ENCODE measurements around the gene GRIN2A. TPM values are rescaled to one million over a fixed set of nuclear protein-coding genes. Genes with fewer than 3 reads are reported as not detected.

Gene GRIN2A
- total RNA-seq, 2 experiments from 2014 or later = not detected

DNA sequence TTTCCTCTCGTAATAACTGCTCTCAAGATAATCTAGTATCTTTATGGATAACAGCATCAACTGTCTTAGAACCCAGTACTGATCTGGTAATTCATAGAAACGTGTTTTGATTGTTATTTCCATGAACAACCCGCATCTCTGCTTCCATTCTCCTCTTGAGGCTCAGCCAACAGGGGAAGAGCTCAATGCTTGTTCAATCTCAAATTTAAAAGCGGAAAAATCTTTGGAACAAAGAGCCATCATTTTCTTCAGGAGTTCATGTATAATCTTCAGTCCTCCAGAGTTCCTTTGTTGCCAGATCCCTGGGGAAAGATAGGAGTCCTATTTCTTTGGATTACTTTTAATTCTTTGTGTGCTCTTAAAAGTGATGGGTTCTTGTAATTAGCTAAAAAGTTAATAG, 319.9 kb downstream of the GRIN2A start:
- no peak for ATAC-seq

DNA sequence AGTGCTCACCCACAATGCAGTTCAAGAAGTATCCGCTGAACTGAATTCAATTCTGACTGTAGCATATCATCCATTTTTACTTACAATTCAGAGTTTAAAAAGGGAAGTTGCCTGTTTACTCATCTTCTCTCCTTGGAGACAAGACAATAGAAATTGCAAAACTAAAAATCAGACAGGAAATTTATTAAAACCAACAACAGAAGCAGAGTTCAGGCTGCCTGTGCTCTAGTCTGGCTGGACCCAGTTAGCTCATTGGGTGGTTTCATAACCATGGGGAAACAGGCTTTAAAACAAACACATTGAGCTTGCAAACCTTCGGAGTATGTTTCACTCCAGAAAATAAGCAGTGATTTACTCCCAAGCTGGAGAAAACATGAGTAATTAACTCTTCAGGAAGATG, 321.4 kb downstream of the GRIN2A start:
- POLR2A ChIA-PET = interaction anchor here (0.9 kb wide), 1 partner anchor 88 kb away, joined by 3 read pairs; no protein-coding TSS in a partner anchor
- Mint-ChIP-seq H3K4me3 (no peak overlapping the region), H3K27me3 (no peaks in the 10 kb centered on the region), H3K36me3 (ENCODE audit: low read depth) (no peaks in the 10 kb centered on the region), H3K4me1 (ENCODE audit: low read depth) (no peaks in the 10 kb centered on the region), H3K9me3 (no peaks in the 10 kb centered on the region), H3K27ac (no peak overlapping the region)
- DNase-seq (no peak), ATAC-seq (no peak)
- intact Hi-C loops (cut with micrococcal nuclease) = no loop called here
- TF ChIP-seq, protein P1, sequence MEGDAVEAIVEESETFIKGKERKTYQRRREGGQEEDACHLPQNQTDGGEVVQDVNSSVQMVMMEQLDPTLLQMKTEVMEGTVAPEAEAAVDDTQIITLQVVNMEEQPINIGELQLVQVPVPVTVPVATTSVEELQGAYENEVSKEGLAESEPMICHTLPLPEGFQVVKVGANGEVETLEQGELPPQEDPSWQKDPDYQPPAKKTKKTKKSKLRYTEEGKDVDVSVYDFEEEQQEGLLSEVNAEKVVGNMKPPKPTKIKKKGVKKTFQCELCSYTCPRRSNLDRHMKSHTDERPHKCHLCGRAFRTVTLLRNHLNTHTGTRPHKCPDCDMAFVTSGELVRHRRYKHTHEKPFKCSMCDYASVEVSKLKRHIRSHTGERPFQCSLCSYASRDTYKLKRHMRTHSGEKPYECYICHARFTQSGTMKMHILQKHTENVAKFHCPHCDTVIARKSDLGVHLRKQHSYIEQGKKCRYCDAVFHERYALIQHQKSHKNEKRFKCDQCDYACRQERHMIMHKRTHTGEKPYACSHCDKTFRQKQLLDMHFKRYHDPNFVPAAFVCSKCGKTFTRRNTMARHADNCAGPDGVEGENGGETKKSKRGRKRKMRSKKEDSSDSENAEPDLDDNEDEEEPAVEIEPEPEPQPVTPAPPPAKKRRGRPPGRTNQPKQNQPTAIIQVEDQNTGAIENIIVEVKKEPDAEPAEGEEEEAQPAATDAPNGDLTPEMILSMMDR (IDR thresholded peaks at IDR 0.05) = no peak
- CTCF ChIA-PET = no interaction called here

More for the DNA sequence above, 319.9 kb downstream of the GRIN2A start:
- no peak for DNase-seq
- no peaks in the 10 kb centered on the region for H3K9me3 Mint-ChIP-seq
- POLR2A ChIA-PET = no interaction called here
- H3K27ac Mint-ChIP-seq = no peak overlapping the region
- intact Hi-C loops (cut with micrococcal nuclease) = no loop called here
- H3K4me3 Mint-ChIP-seq = no peak overlapping the region
- CTCF ChIA-PET = no interaction called here
- no peaks in the 10 kb centered on the region for H3K27me3 Mint-ChIP-seq
- H3K4me1 Mint-ChIP-seq (ENCODE audit: low read depth) = no peaks in the 10 kb centered on the region
- TF ChIP-seq, protein P1 (IDR thresholded peaks at IDR 0.05) = no peak
- no peaks in the 10 kb centered on the region for H3K36me3 Mint-ChIP-seq (ENCODE audit: low read depth)

DNA sequence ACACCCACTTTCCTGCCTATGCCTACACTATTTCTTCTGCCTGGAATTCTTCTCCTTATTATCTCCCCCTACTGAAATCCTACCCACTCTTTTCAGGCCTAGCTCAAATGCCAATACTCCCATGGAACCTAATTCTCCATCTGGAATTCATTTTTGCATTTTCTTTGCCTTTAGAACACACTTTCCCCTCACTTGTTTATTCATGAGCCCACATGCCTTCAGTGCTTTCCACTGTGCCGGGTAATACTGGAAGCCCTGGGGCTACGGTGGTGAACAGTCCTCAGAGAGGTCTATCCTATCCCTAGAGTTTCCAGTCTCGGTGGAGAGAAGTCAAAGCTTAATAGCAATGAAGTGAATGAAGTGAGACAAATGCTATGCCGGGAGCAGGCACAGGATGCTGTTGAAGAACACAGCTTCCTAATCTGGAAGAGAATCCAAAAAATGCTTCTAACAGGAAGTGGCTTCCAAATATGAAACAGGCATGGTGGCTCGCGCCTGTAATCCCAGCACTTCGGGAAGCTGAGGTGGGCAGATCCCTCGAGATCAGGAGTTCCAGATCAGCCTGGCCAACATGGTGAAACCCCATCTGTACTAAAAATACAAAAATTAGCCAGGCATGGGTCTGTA, 322.4 kb downstream of the GRIN2A start:
- Mint-ChIP-seq H3K27me3 (no peaks in the 10 kb centered on the region), H3K4me3 (no peak overlapping the region), H3K36me3 (ENCODE audit: low read depth) (no peaks in the 10 kb centered on the region), H3K4me1 (ENCODE audit: low read depth) (no peaks in the 10 kb centered on the region), H3K9me3 (no peaks in the 10 kb centered on the region), H3K27ac (no peak overlapping the region)
- ChIA-PET POLR2A (no interaction called here), CTCF (no interaction called here)
- TF ChIP-seq, protein P1 (IDR thresholded peaks at IDR 0.05) = no peak
- DNase-seq (no peak), ATAC-seq (no peak)
- intact Hi-C loops (cut with micrococcal nuclease) = no loop called here

DNA sequence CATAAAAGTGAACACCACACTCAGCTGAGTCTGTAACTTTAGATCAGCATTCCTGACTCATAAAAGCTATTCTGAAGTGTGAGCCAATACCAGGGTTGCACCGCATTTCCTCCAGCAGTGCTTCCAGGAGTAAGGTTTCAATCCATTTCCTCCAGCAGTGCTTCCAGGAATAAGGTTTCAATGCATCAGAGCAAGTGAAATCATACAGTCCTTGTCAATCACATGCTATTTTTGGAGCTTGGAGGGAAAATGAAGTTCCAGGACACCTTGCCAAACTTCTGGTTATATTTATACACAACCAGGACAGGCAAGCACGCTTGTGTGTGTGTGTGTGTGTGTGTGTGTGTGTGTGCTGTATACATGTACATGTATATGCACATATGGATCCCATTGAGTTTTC, 327.6 kb downstream of the GRIN2A start:
- no peaks in the 10 kb centered on the region for H3K36me3 Mint-ChIP-seq (ENCODE audit: low read depth)
- no peaks in the 10 kb centered on the region for H3K4me1 Mint-ChIP-seq (ENCODE audit: low read depth)
- CTCF ChIA-PET = no interaction called here
- no peaks in the 10 kb centered on the region for H3K9me3 Mint-ChIP-seq
- H3K27ac Mint-ChIP-seq = no peak overlapping the region
- H3K27me3 Mint-ChIP-seq = no peaks in the 10 kb centered on the region
- intact Hi-C loops (cut with micrococcal nuclease) = no loop called here
- no peak overlapping the region for H3K4me3 Mint-ChIP-seq
- no peak for DNase-seq
- no peak for ATAC-seq
- POLR2A ChIA-PET = no interaction called here
- TF ChIP-seq, protein P1 (IDR thresholded peaks at IDR 0.05) = no peak

DNA sequence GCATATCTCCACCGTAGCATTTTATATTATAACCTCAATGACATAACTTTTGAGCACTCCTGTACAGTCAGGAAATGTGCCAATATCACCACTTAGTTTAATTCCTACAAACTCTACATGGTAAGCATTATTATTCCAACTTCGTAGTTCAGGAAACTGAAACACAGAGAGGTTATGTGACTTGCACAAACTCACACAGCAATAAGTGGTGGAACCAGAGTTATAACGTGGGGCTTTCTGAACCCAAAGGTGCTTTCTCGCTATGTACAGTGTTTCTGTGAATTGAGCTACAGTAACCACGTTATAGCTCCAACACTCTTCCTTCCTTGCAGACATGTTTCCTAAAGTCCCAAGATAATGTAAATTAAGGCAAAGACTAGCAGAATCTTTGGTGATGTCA, 330.2 kb downstream of the GRIN2A start:
- H3K4me3 Mint-ChIP-seq = no peak overlapping the region
- DNase-seq (no peak), ATAC-seq (no peak)
- CTCF ChIA-PET = no interaction called here
- H3K27me3 Mint-ChIP-seq = no peaks in the 10 kb centered on the region
- TF ChIP-seq, protein P1 (IDR thresholded peaks at IDR 0.05) = no peak
- no peaks in the 10 kb centered on the region for H3K36me3 Mint-ChIP-seq (ENCODE audit: low read depth)
- POLR2A ChIA-PET = no interaction called here
- H3K9me3 Mint-ChIP-seq = no peaks in the 10 kb centered on the region
- intact Hi-C loops (cut with micrococcal nuclease) = no loop called here
- H3K4me1 Mint-ChIP-seq (ENCODE audit: low read depth) = no peaks in the 10 kb centered on the region
- no peak overlapping the region for H3K27ac Mint-ChIP-seq

Measured in activated CD8-positive, alpha-beta T cell treated with anti-CD3 and anti-CD28 coated beads for 36 hours (primary cell).